DMS79 treated with DMSO at 0.1 percent for 48 hours (cell line): Measurements from ENCODE around the gene DNAI2.

Source experiments
- DNase-seq: peaks from one replicate; lab custom pipeline; 2025; lab: John Stamatoyannopoulos, UW

The DNAI2 gene

DNA sequence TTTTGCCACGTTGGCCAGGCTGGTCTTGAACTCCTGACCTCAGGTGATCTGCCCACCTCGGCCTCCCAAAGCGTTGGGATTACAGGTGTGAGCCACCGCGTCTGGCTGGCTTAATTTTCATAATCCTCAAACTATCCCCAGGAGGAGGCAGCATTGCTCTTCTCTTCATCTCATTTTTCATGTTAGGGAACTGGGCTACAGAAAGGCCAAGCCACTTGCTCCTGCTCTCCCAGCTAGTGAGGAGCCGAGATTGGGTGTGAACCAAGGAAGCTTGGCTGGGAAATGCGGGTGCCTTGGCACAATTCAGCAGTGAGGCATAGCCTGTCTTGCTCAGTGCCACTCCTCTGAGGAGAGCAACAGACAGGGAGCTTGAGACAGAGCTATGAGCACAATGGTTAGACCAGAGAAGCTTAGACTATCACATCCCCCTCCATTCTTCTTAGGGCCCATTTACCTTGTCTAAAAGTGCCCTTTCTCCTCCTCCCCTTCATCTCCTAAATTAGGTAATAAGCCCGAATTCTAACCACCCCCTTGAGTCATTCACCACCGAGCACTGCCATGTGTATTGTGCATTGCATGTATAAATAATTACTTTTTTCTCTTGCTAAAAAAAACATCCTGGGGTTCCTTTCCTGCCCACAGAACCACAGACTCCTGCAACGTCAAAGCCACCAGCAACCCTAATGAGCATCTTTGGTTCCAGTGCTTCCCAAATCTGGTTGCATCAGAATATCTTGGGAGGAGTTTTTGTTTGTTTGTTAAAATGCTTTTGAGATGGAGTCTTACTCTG lies 32.0 kb downstream of the DNAI2 start:
- DNase-seq, result peak; percentile 3

DNA sequence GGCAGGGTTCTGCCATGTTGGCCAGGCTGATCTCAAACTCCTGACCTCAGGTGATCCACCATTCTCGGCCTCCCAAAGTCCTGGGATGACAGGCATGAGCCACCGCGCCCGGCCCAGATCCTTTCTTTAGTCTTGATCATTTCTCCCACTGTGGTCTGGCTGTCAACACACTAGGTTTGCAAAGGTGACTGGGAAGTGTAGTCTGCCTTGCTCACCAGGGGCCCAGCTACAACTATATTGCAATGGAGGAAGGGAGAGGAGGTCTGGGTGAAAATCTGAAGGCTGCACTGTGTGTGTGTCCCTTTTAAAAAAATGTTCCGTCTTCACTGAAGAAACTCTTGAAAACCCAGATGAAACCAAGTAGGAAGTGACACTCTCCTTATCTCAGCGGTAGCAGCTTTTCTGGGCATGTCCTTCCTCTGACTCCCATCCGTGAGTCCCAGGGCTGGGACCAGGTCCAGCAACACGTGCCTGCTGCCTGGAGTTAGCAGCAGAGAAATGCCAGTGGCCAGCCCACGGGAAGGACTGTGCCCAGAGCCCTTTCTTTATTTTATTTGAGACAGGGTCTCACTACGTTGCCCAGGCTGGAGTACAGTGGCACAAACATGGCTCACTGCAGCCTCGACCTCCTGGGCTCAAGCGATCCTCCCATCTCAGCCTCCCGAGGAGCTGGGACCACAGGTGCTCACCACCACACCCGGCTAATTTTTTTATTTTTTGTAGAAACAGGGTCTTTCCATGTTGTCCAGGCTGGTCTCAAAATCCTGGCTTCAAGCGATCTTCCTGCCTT lies 34.1 kb downstream of the DNAI2 start:
- DNase-seq, result no peak

DNA sequence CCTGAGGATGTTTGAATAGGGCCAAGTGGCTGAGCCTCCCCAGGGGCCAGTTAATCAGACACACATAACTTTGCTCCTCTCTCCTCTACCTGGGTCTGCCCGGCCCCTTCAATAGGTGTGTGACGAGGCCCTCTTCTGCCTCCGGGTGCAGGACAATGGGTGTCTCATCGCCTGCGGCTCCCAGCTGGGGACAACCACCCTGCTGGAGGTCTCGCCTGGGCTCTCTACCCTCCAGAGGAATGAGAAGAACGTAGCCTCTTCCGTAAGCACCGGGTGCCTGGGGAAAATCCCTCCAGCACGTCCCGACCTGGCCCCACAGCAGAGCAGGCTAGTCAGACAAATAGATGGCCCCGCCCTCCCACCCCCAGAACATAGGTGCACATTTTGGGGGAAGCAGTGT lies 35.9 kb downstream of the DNAI2 start:
- DNase-seq, result no peak

DNA sequence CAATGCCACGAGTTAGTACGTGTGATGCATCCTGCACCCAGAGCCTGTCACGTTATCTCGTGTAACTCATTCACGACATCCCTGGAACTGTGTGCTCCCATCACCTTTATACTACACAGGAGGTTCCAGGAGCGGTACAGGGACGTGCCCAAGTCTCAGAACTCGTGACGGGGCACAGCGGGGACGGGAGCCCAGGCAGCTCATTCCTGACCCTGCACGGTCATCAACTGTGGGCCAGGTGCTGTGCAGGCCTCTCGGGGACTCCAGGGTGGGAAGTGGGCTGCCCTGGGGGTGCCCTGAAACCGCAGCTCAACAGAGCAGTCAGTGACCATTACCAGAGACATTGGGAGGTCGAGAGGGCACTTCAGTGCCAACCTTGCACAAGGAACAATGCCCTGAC lies 40.8 kb downstream of the DNAI2 start:
- DNase-seq, result no peak

DNA sequence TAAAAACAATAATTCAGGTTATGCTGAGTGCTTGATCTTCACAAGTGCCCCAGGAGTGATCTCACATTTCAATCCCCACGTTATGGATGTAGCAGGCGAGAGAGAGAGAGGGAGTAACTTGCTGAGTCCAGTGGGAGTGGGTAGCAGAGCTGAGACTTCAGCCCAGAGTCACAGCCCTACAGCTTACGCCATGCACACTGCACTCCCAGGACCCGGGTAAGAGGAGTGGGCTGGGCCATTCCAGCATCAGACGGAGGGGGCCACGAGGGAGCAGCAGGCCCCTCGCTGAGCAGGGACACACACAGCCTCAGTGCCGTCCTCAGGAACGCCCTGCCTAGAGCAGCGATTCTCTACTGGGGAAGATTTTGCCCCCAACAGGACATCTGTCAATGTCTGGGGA lies 42.2 kb downstream of the DNAI2 start:
- peak; percentile 33 for DNase-seq

DNA sequence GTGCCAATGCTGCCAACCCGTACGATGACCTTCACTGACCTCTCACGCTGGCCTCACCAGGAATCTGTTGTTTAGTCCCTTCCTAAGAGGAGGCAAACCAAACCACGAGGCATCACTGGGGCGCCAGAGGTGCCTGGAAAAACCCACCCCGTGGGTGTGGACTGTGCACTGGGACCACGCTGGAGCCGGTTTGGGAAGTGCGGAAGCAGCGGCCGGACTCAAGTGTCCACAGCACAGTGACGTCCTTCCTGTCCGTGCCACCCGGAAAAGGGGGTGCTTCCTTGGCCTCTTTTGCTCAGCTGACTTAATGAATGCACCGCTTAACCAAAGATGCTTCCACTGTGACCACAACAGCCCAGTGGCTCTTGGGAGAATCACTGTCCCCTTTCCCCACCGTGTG lies 43.0 kb downstream of the DNAI2 start:
- no peak for DNase-seq

DNA sequence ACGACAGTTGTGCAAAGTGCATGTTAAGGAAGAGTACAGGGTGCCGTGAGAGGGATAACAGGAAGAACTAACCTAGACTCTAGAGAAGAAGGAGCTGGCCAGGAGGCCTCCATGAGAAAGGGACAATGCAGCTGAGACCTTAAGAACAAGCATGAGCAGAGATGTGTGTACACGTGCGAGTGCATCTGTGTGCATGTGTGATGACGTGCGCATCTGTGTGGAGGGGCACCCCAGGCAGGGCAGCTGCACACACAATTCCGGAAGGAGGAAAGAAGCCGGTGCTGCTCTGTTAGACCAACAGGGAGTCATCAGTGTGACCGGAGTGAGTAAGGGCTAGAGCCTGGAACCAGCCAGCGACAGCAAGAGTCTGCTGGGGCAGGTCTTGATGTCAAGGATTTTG lies 44.4 kb downstream of the DNAI2 start:
- no peak for DNase-seq

DNA sequence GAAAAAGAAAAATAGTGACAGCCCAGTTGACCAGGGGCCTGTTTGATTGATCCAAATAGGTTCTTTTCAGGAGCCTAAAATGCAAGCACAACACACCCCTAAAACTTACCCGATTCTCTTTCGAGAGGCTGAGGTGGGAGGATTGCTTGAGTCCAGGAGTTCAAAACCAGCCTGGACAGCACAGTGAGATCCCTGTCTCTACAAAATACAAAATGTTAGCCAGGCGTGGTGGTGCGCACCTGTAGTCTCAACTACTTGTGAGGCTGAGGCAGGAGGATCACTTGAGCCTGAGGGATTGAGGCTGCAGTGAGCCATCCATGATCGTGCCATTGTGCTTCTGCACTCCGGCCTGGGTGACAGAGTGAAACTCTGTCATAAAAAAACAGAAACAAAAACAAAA lies 50.5 kb downstream of the DNAI2 start:
- DNase-seq, result no peak

DNA sequence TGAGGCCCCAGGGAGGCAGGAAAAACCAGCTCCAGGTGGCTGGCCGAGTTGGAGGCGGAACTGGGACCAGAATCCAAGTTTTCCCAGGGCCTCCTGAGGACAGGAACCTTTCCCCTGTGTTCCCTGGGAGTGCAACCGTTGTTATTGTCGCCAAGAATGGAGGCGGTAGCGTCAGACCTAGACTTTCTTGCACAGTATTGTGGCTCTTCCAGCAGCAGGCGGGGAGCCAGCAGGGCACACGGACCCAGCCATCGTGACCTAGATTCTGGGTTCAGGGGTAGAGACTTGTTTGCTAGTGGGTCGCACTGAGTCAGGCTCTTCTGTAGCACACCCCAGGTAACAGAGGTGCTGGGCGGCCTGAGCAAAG lies 51.3 kb downstream of the DNAI2 start:
- no peak for DNase-seq

DNA sequence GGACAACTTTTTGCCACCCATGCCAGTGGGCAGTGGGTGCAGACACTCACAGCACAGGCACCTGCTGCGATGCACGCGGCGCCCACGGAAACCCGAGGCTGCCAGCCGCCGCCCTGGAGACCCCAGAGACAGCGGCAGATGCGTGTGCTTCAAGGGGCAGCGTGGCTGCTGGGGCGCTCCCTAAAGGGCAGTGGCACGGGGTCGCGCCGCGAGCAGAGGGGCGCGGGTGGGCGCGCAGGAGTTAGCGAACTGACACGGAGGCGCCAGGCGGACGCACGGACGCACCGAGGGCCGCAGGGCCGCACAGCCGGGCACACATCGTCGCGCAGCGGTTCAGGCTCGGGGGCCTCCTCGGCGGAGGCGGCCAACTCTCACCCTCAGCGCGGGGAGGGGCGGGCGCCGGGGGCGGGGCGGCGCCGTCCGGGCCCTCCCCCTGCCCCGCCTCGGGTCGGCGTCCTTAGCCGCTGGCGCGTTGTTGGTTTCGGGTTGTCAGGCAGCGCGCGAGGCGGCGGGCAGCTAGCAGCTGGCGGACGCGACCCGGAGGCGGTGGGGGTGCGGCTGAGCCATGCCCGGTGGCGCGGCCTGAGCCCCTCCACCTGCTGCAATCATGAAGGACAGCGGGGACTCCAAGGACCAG lies 51.8 kb downstream of the DNAI2 start, which contains the start of gene KIF19:
KIF19 (plus strand) TSS at position 484 of the 637 bp plus-strand sequence; CDS start at position 608, 124 bp downstream.
- no peak for DNase-seq

DNA sequence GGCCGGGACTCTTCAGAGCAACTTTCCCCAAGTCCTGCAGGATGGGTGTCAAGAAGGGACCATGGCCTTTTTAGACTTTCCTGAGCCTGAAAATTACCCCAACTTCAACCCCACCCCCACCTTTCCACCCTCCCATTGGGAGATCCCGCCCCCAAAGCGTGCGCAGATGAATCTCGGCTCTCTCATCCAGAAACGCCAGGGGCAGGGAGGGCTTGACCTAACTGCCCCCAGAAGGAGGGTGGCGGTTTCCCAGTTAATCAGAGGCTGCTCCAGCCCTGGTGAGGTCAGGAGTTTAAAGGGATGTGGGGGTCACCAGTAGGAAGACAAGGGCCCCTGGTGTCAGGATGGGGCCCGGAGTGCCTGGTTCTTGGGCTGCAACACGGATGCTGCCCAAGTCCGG lies 52.5 kb downstream of the DNAI2 start:
- no peak for DNase-seq

DNA sequence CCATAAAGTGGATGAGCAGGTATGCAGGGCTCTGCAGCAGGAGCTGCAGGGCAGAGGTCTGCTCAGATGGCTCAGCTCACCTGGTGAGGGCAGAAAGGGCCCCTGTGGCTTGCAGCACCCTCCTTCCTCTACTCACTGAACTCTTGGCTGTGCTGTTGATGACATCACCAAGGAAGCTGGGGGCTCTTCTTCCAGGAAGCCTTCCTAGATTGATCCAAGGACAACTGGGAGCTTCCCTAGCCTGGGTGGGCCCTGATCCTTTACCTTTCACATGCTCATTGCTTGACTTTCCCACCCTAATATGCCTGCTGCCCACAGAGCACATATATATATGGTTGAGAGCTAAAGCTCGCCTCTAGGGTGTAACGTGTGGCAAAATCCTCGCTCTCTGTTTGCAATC lies 54.5 kb downstream of the DNAI2 start:
- no peak for DNase-seq

DNA sequence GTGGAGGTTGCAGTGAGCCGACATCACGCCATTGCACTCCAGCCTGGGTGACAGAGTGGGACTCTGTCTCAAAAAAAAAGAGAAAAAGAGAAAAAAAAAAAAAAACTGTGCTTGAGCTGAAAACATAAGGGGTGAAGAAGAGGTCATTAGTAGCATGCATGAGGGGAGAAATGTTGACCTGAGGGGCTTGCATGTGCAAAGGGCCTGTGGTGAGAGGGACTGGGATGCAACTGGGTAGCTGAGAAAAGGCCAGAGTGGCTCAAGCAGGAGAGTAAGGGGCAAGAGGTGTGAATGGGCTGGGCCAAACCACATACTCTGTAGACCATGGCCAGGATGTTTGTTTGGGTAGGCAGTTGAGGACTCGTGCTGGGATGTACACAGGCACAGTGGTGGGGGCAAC lies 55.3 kb downstream of the DNAI2 start:
- DNase-seq, result no peak

DNA sequence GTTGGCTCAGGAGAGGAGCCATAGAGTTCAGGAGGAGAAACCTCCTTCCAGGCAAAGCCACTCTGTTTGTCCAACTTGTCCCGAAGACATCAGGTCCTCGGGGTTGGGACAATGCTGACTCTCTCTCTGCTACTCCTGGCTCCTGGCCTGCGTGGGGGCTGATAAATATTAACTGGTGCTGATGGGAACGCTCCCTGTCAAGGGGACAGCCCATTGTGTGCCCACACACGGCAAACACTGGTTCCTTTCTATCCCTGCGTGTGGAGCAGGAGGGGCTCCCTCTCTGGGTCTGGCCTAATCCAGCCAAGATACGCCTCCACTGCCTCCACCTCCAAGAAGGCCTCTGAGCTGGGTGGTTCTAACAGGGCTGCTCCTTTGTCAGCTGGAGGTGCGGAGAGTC lies 56.4 kb downstream of the DNAI2 start:
- DNase-seq, result no peak

DNA sequence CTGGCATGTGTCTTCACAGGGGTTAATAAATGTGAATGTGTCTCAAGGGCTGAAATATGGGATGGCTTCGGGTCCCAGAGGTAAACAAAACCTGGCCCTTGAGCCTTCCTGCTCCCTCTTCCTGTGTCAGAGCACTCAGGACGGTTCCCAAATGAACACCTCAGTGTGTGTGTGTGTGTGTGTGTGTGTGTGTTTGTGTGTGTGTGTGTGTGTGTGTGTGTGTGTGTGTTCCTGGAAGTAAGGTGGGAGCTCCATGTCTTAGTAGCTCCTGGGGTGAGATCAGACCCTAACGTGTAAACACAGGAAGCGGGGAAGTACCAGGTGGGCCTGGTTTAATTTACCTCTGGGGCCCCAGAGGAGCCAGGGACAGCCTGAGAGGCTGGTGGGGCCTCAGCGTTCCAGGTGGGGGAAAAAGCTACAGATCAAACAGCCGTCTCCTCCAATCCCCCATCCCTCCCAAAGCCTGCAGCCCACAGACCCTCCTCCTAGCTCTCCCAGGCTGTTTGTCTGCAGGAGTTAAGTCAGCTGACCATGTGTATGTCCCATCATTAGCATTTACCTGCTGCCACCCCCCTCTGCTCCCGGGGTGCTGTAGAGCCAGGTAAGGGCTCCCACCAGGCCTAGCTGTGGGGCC lies 58.1 kb downstream of the DNAI2 start:
- DNase-seq, result no peak

DNA sequence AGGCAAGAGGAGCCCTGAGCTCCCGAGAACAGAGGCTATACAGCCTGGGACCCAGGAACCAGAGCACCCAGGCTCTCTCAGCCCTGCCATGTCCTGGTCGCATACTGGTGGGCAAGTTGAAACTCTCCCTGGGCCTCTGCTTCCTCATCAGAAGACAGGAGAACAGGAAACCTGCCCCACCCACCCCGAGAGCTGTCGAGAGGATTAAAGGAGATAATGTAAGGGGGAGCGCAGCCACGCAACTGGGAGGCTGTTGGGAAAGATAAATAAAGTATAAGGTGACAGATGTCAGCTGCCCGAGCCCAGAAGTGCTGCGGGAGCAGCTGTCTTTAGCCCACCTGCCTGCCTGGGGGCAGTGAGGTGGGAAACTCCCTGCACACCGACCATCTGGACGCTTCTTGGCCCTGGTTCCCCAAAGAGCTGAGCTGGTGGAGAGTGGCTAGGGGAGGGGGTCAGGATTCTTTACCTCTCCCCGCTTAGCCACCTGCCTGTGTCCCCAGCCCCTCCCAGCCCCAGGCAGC lies 58.8 kb downstream of the DNAI2 start:
- DNase-seq, result peak; percentile 88

DNA sequence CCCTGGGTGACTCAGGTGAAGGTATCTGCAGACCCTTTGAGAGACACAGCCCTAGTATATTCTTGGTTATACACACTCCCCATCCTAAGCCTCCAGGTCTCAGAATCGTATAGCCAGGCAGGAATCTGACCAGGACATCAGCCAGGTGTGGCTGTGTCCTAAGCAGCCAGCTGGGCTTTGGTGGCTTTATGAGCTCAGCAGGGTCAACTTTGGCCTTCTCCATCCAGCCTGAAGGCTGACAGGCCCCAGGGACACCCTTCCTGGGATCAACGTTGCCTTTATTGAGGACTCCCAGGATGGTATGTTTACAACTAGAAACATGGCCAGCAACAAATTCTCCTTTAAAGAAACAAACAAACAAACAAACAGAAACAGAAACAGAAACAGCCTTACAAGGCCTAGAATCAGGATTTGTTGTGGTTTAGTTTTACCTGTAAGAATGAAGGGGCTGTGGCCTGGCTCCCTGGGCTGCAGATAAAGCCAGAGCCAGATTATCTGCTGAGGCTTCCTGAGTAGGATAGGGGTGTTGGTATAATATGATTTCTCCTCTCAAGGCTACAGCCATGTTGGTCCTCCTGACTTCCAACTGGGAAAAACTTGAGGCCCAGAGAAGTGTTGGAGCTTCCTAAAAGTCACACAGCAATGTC lies 60.5 kb downstream of the DNAI2 start:
- DNase-seq, result no peak

DNA sequence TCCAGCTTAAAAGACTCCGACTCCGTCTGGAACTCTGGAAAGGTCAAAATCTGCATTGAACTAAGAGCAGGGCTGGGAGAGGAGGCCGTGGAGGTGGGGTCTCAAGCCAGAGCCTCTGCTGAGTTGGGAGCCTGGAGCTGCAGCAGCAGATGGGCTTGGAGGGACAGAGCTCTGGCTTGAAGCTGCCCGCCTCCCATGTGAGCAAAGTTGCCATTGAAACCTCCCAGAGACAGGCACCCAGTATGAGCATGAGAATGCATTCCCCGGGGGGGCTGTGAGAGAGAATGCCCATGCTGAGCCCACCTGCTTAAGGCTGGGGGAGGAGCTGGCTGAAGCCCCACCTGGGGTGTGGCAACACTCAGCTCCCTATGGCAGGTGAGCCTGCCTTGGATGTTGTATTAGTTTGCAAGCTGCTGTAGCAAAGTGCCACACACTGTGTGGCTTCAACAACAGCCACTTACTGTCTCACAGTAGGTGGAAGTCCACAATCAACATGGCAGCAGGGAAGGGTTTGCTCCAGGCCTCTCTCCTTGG lies 61.6 kb downstream of the DNAI2 start:
- no peak for DNase-seq

DNA sequence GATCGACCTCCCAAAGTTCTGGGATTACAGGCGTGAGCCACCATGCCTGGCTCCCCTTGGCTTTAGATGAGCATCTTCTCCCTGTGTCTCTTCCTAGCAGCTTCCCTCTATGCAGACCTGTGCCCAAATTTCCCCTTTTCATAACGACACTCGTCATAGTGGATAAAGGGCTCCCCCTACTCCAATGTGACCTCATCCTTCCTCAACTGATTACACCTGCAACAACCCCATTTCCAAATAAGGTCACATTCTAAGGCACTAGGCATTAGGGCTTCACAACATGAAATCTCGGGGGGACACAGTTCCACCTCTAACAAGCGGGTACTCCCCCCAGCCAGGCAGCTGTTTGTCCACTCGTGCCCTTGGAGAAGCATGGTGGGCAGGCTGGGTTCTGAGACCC lies 62.3 kb downstream of the DNAI2 start:
- no peak for DNase-seq

DNA sequence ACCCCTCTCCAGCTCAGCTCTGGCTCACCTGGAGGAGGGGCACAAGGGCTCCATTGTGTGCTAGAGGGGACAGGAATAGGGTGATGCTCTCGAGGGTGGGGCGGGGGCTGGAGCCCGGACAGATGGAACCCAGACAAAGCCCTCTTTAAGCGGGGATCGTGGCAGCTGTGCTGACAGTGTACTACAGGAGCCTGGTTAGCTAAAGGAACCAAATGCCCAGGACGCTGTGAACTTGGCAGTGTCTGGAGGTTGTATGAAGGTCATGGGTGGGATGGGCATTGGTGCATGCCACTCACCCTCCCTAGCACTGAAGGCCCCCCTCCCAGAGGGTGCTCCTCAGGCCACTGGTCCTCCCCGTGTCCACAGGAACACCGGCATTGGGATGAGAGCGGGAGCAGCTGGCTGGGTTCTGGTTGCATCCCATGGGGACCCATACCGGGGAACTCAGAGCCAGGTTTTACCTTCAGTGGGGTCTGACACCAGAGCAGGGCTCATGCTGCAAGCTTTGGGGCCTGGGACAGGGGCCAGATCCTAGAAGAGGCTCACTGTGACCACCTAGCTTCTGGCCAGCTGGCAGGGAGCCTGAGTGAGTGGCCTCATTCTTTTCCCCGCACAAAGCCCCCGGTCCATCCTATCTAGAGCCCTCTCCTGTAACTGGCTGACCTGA lies 63.9 kb downstream of the DNAI2 start:
- no peak for DNase-seq
